NCI-H128 (cell line): ENCODE data around the gene NHEJ1.

Experiments used
- DNase-seq: peaks from one replicate; lab custom pipeline; 2025; ENCODE audit not compliant: unreplicated experiment; lab: John Stamatoyannopoulos, UW

Gene NHEJ1

DNA sequence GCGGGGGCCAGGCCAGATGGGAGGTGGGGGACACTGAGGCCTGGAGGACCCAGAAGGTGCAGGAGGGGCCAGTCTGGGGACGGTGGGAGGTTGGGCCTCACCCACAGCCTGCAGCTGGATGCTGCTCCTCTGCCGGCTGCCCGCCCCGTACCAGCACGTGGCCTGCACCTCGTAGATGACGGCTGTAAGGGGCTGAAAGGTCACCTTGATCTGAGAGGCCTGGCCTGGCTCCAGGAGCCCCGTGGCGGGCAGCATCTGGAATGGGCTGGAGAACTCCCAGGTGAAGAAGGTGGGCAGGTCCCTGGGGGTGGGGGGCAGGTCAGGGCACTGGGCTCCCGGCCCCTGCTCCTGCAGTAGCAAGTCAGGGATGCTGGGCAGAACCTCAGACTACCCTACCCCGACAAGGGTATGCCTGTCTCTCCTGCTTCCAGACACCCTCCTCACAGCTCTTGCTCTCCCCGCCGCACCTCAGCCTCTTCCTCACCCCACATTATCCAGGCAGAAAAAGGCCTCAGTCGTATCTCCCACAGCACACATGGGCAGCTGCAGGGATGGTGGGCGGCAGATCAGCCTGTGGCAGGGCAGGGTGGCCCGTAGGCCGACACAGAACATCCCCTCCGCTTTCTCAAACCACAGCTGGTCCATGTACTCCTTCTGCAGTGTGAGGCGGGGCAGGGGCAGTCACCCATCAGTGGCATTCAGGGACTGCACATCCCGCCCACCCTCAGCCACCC, 129.4 kb downstream of the NHEJ1 start:
- no peak for DNase-seq

GRCh38 chr2:219030177-219030940, 130.3 kb downstream of the NHEJ1 start:
- no peak for DNase-seq

GRCh38 chr2:219029829-219030165, 130.8 kb downstream of the NHEJ1 start:
- DNase-seq = peak; percentile 46

GRCh38 chr2:219028996-219029828, 131.4 kb downstream of the NHEJ1 start:
- DNase-seq = no peak

GRCh38 chr2:219028141-219028540, 132.5 kb downstream of the NHEJ1 start:
- DNase-seq = no peak

DNA sequence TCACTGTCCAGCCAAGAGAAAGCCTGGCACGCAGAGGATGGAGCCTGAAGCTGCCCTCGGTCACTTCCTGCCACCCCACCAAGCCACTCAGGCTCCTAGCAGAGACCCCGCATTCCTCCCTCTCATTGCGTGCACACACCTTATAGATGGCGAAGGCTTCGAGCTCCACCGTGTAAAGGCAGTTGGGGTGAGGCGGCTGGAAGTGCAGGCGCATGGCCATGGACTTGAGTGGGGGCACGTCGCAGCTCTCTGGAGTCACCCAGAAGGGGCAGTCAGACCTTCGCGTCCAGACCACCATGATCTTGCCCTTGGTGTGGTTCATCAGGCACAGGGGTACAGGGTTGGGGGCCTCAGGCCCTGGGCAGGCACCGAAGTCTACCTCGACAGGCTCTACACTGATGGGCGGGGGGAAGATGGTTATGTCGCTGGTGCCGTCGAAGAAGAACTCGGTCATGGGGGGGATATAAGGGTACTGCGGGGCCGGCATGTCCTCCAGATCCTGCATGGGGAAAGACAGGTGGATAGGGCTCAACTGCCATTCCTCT, 133.0 kb downstream of the NHEJ1 start:
- no peak for DNase-seq

- DNase-seq = no peak
These were observed 133.7 kb downstream of the NHEJ1 start for GRCh38 chr2:219026946-219027345.

- DNase-seq = no peak
These were observed 134.7 kb downstream of the NHEJ1 start for GRCh38 chr2:219025637-219026585.
